ENCODE measurements around the gene ATRN. TPM values are rescaled to one million over a fixed set of nuclear protein-coding genes. Genes with fewer than 3 reads are reported as not detected.

Gene ATRN
- total and polyA plus RNA-seq, 8 donors = 2.9 to 63.9 (median 24.2) TPM

DNA sequence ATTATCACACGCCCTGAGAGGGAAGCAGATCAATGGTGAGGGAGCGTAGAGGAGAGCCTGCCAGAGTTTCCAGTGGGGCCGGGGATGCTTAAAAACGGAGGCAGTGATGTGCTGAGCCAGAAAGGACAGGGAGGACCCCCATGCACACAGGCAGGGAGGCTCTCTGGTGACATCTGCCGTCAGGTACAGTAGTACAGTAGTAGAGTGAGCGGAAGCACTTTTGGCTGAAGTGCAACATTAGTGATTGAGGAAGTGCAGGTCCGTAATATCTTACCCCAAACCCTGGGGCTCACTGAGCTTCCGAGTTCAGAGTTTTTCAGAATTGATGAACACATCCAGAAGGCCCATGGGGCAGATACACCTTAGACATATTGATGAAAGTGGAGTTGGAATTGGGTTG, 150.3 kb downstream of the ATRN start:
- no peaks in the 10 kb centered on the region for H3K27me3 ChIP-seq
- intact Hi-C loops (cut with DNase I; ENCODE audit: low total_unique reads) = no loop called here
- DNase-seq = no peak
- no peaks in the 10 kb centered on the region for H3K9me3 ChIP-seq
- H3K4me1 ChIP-seq = no peaks in the 10 kb centered on the region
- H3K27ac ChIP-seq = no peak overlapping the region
- H3K4me3 ChIP-seq = no peak overlapping the region
- no peak for TF ChIP-seq POLR2A (IDR thresholded peaks at IDR 0.05)
- peaks cover 0 to 54% (median 51%) of the 10 kb centered on the region in 4 donors for H3K36me3 ChIP-seq
- 81 to 95% (median 89%) methylated on average over 8 of the region's 8 CpGs for WGBS, 5 donors

DNA sequence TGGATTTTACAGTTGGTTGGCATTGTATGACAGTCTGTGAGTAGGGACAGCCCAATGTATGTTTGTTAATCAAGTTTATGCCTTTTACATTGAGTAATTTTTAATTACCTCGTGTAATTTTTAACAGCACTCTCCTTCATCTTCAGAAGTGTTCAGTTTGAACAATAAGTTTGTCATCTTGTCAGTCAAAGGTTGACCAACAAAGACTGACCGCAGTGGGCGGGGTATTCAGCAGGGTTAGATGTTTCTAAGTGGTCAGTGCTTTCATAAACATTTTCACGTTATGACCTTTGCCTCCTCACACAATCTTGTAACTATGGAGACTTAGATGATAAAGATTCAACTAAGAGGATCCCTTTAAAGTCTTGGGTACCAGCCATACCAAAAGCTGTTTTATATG, 151.6 kb downstream of the ATRN start:
- no peak for DNase-seq
- H3K4me3 ChIP-seq = no peak overlapping the region
- intact Hi-C loops (cut with DNase I; ENCODE audit: low total_unique reads) = no loop called here
- H3K27ac ChIP-seq = no peak overlapping the region
- WGBS, 5 donors = 78 to 81% (median 78%) methylated on average over 4 of the region's 4 CpGs
- TF ChIP-seq, protein P1, sequence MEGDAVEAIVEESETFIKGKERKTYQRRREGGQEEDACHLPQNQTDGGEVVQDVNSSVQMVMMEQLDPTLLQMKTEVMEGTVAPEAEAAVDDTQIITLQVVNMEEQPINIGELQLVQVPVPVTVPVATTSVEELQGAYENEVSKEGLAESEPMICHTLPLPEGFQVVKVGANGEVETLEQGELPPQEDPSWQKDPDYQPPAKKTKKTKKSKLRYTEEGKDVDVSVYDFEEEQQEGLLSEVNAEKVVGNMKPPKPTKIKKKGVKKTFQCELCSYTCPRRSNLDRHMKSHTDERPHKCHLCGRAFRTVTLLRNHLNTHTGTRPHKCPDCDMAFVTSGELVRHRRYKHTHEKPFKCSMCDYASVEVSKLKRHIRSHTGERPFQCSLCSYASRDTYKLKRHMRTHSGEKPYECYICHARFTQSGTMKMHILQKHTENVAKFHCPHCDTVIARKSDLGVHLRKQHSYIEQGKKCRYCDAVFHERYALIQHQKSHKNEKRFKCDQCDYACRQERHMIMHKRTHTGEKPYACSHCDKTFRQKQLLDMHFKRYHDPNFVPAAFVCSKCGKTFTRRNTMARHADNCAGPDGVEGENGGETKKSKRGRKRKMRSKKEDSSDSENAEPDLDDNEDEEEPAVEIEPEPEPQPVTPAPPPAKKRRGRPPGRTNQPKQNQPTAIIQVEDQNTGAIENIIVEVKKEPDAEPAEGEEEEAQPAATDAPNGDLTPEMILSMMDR (IDR thresholded peaks at IDR 0.05) = no peak
- TF ChIP-seq EP300 (IDR thresholded peaks at IDR 0.05) = no peak
- no peak for TF ChIP-seq POLR2AphosphoS5 (IDR thresholded peaks at IDR 0.05)
- no peaks in the 10 kb centered on the region for H3K27me3 ChIP-seq
- H3K9me3 ChIP-seq = no peaks in the 10 kb centered on the region
- H3K36me3 ChIP-seq = peaks cover 0 to 52% (median 52%) of the 10 kb centered on the region in 4 donors
- H3K4me1 ChIP-seq = no peaks in the 10 kb centered on the region

DNA sequence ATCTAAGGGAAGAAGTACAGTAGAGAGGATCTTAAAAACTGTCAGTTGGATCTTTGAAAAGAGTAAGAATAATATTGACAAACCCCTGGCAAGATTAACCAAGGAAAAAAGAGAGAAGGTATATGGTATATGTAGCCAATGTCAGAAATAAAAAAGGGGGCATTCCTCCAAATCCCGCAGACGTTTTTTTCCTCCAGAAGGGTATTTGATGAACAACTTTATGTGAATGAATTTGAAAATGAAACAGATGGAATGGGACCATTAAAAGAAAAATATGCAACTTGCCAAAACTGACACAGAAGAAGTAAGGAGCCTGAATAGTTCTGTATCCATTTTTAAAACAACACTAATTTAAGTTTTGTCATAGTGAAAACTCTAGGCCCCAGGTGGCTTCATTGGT, 156.7 kb downstream of the ATRN start:
- Histone ChIP-seq H3K27ac (no peak overlapping the region), H3K27me3 (no peaks in the 10 kb centered on the region), H3K4me3 (no peak overlapping the region), H3K4me1 (peaks cover 0 to 3% (median 0%) of the 10 kb centered on the region in 4 donors), H3K36me3 (peaks cover 0 to 70% (median 60%) of the 10 kb centered on the region in 4 donors), H3K9me3 (no peaks in the 10 kb centered on the region)
- WGBS, 5 donors = 90 to 96% (median 94%) methylated on average over 2 of the region's 2 CpGs
- no peak for TF ChIP-seq EP300 (IDR thresholded peaks at IDR 0.05)
- no peak for DNase-seq
- intact Hi-C loops (cut with DNase I; ENCODE audit: low total_unique reads) = no loop called here

DNA sequence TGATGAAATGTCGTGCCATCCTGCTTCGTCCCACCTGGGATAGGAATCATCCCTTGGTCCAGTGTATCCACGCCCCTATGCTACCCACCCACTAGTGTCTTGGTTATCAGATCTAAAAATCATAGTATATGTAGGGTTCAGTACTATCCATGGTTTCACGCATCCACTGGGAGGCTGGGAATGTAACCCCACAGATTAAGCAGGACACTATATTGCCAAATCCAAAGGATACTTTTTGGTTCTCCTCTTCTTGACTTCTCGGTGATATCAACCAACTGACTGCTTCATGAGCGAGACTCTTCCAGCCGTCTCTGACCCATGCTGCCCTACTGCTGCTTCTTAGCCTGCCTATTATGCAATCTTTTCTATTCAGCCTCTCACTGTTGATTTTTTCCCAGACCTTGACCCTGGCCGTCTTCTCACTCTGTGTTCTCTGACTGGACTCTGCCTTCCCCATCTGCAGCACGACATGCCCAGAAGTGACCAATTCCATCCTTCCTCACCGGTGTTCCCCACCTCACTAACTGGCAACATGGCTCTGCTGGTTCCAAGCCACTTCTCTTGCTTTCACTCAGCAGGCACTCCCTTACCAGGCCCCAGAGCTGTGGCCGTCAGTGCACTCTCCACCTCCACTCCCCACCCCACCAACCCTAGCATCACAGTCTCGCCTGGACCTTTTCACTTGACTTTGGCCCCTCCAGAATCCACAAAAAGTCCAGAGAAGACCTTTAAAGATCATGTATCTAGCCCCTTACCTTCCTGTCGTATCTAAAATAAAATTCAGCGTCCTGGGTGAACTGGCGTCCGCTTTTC, 157.9 kb downstream of the ATRN start:
- TF ChIP-seq POLR2A (IDR thresholded peaks at IDR 0.05) (no peak), EP300 (IDR thresholded peaks at IDR 0.05) (no peak), POLR2AphosphoS5 (IDR thresholded peaks at IDR 0.05) (no peak)
- TF ChIP-seq, protein P1 (IDR thresholded peaks at IDR 0.05) = no peak
- intact Hi-C loops (cut with DNase I; ENCODE audit: low total_unique reads) = no loop called here
- Histone ChIP-seq H3K4me1 (peaks cover 0 to 8% (median 1%) of the 10 kb centered on the region in 4 donors), H3K4me3 (no peak overlapping the region), H3K27me3 (no peaks in the 10 kb centered on the region), H3K27ac (no peak overlapping the region), H3K36me3 (peaks cover 0 to 72% (median 60%) of the 10 kb centered on the region in 4 donors), H3K9me3 (no peaks in the 10 kb centered on the region)
- no peak for DNase-seq
- WGBS, 5 donors = 87 to 92% (median 88%) methylated on average over 16 of the region's 16 CpGs

DNA sequence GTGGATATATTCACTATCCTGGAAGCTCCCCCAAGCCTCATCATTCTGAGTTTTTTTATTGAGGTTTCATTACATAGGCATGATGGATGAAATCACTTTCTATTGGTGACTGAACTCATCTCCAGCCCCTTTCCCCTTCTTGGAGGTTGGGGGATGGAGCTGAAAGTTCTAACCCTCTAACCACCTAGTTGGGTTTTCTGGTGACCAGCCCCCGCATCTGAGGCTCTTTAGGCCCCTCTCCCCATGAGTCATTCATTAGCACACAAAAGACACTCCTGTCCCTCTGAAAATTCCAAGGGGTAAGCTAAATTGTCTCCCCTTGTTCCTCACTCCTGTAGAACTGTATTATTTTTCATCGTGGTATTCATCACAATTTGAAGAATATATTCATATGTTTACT, 159.1 kb downstream of the ATRN start:
- Histone ChIP-seq H3K9me3 (no peaks in the 10 kb centered on the region), H3K36me3 (peaks cover 0 to 69% (median 51%) of the 10 kb centered on the region in 4 donors), H3K27me3 (no peaks in the 10 kb centered on the region), H3K4me1 (peaks cover 0 to 18% (median 3%) of the 10 kb centered on the region in 4 donors), H3K27ac (no peak overlapping the region), H3K4me3 (no peak overlapping the region)
- TF ChIP-seq, protein P1 (IDR thresholded peaks at IDR 0.05) = no peak
- TF ChIP-seq EP300 (IDR thresholded peaks at IDR 0.05) = no peak
- TF ChIP-seq POLR2AphosphoS5 (IDR thresholded peaks at IDR 0.05) = no peak
- TF ChIP-seq POLR2A (IDR thresholded peaks at IDR 0.05) = no peak
- DNase-seq = no peak
- 83 to 91% (median 90%) methylated on average over 2 of the region's 2 CpGs for WGBS, 5 donors
- intact Hi-C loops (cut with DNase I; ENCODE audit: low total_unique reads) = no loop called here

Data from stomach (tissue), 9 donors.